ENCODE data around the gene DOK3. TPM values are rescaled to one million over a fixed set of nuclear protein-coding genes. Genes with fewer than 3 reads are reported as not detected.

Gene DOK3
- total RNA-seq, 4 donors from 2014 or later = 2.1 to 52.0 (median 5.5) TPM

- Histone ChIP-seq H3K9me3 (no peaks in the 10 kb centered on the region), H3K4me3 (no peak overlapping the region), H3K27ac (no peak overlapping the region), H3K36me3 (peaks cover 0 to 16% (median 0%) of the 10 kb centered on the region in 3 donors), H3K4me1 (peaks cover 0 to 1% (median 0%) of the 10 kb centered on the region in 4 donors), H3K27me3 (no peaks in the 10 kb centered on the region)
- TF ChIP-seq POLR2A (IDR thresholded peaks at IDR 0.05) (no peak), CTCF (IDR thresholded peaks at IDR 0.05) (no peak)
- no peak for DNase-seq
Measured at GRCh38 chr5:177462021-177462670, 47.5 kb downstream of the DOK3 start.

GRCh38 chr5:177459819-177460628, 49.6 kb downstream of the DOK3 start:
- Histone ChIP-seq H3K4me1 (peaks cover 2 to 12% (median 3%) of the 10 kb centered on the region in 4 donors), H3K36me3 (no peaks in the 10 kb centered on the region), H3K27me3 (no peaks in the 10 kb centered on the region), H3K27ac (no peak overlapping the region), H3K9me3 (no peaks in the 10 kb centered on the region), H3K4me3 (no peak overlapping the region)
- TF ChIP-seq CTCF (IDR thresholded peaks at IDR 0.05) (no peak), POLR2A (IDR thresholded peaks at IDR 0.05) (no peak)
- DNase-seq = no peak

GRCh38 chr5:177459357-177459756, 50.3 kb downstream of the DOK3 start:
- no peaks in the 10 kb centered on the region for H3K36me3 ChIP-seq
- peaks cover 3 to 14% (median 4%) of the 10 kb centered on the region in 4 donors for H3K4me1 ChIP-seq
- H3K27ac ChIP-seq = no peak overlapping the region
- no peak overlapping the region for H3K4me3 ChIP-seq
- no peaks in the 10 kb centered on the region for H3K27me3 ChIP-seq
- TF ChIP-seq CTCF (IDR thresholded peaks at IDR 0.05) = no peak
- no peak for TF ChIP-seq POLR2A (IDR thresholded peaks at IDR 0.05)
- no peak for DNase-seq
- H3K9me3 ChIP-seq = no peaks in the 10 kb centered on the region

- Histone ChIP-seq H3K27me3 (no peaks in the 10 kb centered on the region), H3K27ac (no peak overlapping the region), H3K9me3 (no peaks in the 10 kb centered on the region), H3K4me1 (peaks cover 3 to 18% (median 8%) of the 10 kb centered on the region in 4 donors), H3K4me3 (no peak overlapping the region), H3K36me3 (no peaks in the 10 kb centered on the region)
- TF ChIP-seq POLR2A (IDR thresholded peaks at IDR 0.05) = no peak
- TF ChIP-seq CTCF (IDR thresholded peaks at IDR 0.05) = no peak
- no peak for DNase-seq
Measured at GRCh38 chr5:177458912-177459350, 50.7 kb downstream of the DOK3 start.

- H3K27ac ChIP-seq = no peak overlapping the region
- H3K36me3 ChIP-seq = no peaks in the 10 kb centered on the region
- H3K4me3 ChIP-seq = no peak overlapping the region
- DNase-seq = no peak
- no peaks in the 10 kb centered on the region for H3K27me3 ChIP-seq
- peaks cover 3 to 24% (median 10%) of the 10 kb centered on the region in 4 donors for H3K4me1 ChIP-seq
- no peaks in the 10 kb centered on the region for H3K9me3 ChIP-seq
- TF ChIP-seq POLR2A (IDR thresholded peaks at IDR 0.05) = no peak
- no peak for TF ChIP-seq CTCF (IDR thresholded peaks at IDR 0.05)
Measured at GRCh38 chr5:177457852-177458681, 51.6 kb downstream of the DOK3 start.
